Measurements from ENCODE around the gene JADE2. TPM values are rescaled to one million over a fixed set of nuclear protein-coding genes. Genes with fewer than 3 reads are reported as not detected.

The JADE2 gene
- total and polyA plus RNA-seq, 4 donors: 12.4 to 53.5 (median 20.3) TPM

DNA sequence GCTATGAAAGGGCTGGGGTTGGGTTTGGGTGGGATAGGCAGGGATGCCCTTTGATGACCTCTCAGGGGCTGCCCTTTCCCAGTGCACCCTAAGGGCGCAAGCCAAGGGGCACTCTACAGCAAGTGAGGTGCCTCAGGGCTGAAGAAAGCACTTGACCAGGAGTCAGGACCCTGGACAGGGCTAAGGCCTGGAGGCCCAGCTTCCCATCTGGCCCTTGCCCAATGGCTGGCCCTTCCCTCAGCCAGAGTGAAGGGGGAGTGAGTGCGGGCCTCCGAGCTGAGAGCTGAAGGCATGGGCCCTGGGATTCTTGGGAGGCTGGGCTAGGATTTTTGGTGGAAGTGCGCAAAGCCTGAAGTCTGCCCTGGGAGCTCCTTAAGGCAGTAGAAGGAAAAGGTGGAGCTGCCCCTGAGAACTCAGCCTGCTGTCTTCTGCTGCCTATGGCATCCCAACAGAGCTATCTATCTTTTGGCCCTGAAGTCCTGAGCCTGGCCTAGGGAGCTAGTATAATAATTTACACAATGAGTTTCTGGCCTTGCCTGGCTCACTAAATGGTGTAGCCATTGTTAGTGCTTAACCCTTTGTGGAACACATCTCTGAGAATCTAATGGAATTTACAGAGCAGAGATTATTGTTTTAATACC, 16.4 kb downstream of the JADE2 start:
- TF ChIP-seq, protein P1, sequence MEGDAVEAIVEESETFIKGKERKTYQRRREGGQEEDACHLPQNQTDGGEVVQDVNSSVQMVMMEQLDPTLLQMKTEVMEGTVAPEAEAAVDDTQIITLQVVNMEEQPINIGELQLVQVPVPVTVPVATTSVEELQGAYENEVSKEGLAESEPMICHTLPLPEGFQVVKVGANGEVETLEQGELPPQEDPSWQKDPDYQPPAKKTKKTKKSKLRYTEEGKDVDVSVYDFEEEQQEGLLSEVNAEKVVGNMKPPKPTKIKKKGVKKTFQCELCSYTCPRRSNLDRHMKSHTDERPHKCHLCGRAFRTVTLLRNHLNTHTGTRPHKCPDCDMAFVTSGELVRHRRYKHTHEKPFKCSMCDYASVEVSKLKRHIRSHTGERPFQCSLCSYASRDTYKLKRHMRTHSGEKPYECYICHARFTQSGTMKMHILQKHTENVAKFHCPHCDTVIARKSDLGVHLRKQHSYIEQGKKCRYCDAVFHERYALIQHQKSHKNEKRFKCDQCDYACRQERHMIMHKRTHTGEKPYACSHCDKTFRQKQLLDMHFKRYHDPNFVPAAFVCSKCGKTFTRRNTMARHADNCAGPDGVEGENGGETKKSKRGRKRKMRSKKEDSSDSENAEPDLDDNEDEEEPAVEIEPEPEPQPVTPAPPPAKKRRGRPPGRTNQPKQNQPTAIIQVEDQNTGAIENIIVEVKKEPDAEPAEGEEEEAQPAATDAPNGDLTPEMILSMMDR (IDR thresholded peaks at IDR 0.05; ENCODE audit: control extremely low read depth, extremely low read depth): no peak
- ATAC-seq (ENCODE audit: insufficient read depth, low FRiP score): peak; percentile 36
- H3K9ac ChIP-seq (ENCODE audit: insufficient read depth in 1 of 2, low read length in 2 of 2): no peak overlapping the region
- H3K9me3 ChIP-seq (ENCODE audit: control insufficient read depth in 4 of 4, insufficient read depth in 3 of 4, low read length in 3 of 4): no peaks in the 10 kb centered on the region
- no peaks in the 10 kb centered on the region for H3K27me3 ChIP-seq (ENCODE audit: control insufficient read depth in 3 of 3, insufficient read depth in 3 of 3, low read length in 2 of 3)
- H3K4me1 ChIP-seq (ENCODE audit: control insufficient read depth in 5 of 5, insufficient read depth in 5 of 5, low read length in 5 of 5): peaks cover 0 to 26% (median 16%) of the 10 kb centered on the region in 5 donors
- WGBS, 2 donors: 73% methylated on average over 4 of the region's 4 CpGs
- peaks cover 0 to 53% (median 14%) of the 10 kb centered on the region in 4 donors for H3K36me3 ChIP-seq (ENCODE audit: control insufficient read depth in 4 of 4, insufficient read depth in 4 of 4, low read length in 4 of 4)
- DNase-seq: peak; percentile 82 to 90 (median 87)
- no peak overlapping the region for H3K4me3 ChIP-seq
- H3K27ac ChIP-seq (ENCODE audit: low read depth in 1 of 2, low read length in 1 of 2): no peak overlapping the region

DNA sequence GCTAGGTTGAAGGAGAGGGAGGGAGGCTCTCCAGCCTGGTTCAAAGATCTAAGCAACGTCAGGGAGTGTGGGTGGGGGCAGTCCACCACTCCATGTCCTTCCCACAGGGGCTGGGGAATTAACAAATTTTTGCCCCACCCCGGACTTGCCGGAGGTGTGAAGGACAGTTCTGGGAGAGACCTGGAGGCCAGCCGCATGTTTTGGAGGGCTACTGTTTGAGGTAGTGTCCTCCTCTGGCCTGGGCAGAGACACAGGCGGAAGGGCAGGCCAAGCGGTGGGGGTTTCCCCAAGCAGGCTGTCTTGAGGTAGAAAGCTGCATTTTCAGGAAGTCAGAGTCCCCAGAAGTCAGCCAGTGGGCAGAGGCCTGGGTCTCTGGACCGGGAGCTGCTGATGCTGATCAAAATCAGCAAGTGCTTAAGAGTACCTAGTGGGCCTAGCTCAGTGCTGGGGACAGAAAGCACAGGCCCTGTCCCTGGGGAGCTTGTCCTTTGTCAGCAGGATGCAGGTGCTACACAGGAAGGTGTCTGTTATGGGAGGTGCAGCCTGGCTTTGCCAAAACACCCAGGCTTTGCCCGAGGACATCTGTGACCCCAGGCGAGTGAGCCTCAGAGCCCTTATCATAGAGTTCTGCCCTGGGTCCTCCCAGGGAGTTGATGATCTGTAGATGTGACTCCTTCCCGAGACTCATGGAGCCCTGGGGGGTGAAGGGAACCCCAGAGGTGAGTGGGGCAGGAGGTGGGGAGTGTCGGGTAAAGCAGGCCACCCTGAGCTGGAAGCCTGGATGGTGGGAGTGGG, 18.5 kb downstream of the JADE2 start:
- DNase-seq: no peak
- Histone ChIP-seq H3K4me1 (ENCODE audit: control insufficient read depth in 5 of 5, insufficient read depth in 5 of 5, low read length in 5 of 5) (peaks cover 5 to 43% (median 26%) of the 10 kb centered on the region in 5 donors), H3K27me3 (ENCODE audit: control insufficient read depth in 3 of 3, insufficient read depth in 3 of 3, low read length in 2 of 3) (no peaks in the 10 kb centered on the region), H3K9ac (ENCODE audit: insufficient read depth in 1 of 2, low read length in 2 of 2) (no peak overlapping the region), H3K9me3 (ENCODE audit: control insufficient read depth in 4 of 4, insufficient read depth in 3 of 4, low read length in 3 of 4) (no peaks in the 10 kb centered on the region), H3K36me3 (ENCODE audit: control insufficient read depth in 4 of 4, insufficient read depth in 4 of 4, low read length in 4 of 4) (peaks cover 0 to 45% (median 10%) of the 10 kb centered on the region in 4 donors), H3K27ac (ENCODE audit: low read depth in 1 of 2, low read length in 1 of 2) (no peak overlapping the region), H3K4me3 (no peak overlapping the region)
- TF ChIP-seq, protein P1 (IDR thresholded peaks at IDR 0.05; ENCODE audit: control extremely low read depth, extremely low read depth): no peak
- no peak for ATAC-seq (ENCODE audit: insufficient read depth, low FRiP score)
- WGBS, 2 donors: 31 to 55% methylated on average over 11 of the region's 11 CpGs

DNA sequence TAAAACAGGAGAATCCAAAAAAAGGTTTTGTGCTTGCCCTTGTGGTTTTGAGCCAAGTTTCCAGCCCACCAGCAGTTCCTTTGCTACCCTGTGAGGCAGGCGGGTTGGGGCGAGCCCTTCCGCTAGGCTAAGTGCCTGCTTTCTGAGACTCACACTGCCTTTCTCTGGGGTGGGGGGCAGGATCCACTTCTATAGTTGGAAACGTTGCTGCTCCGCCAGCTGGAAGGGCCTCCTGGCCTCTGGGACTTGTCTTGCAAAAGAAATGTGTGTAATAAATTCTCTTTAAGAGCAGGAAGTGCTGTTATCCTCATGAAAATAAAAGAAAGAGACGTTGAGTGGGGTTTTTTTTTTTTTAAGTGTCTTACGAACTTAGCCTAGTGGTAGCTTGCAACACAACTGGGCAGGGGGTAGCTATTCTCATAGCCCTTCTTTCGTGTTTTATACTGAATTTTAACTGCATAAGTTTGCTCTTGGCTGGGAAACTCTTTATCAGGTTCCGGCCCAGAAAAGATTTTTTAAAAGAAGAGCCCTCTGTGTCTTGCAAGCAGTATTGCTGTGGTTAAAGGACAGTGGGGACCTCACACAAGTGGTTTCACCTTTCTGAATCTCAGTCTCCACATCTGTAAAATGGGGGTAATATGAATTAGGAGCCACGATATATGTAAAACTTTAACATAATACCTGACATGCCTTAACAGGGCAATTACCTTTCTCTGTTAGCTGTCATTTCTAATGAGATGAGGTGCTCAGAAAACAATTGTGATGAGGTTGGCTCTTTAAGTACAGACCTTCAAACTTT, 19.8 kb downstream of the JADE2 start:
- Histone ChIP-seq H3K27me3 (ENCODE audit: control insufficient read depth in 3 of 3, insufficient read depth in 3 of 3, low read length in 2 of 3) (no peaks in the 10 kb centered on the region), H3K27ac (ENCODE audit: low read depth in 1 of 2, low read length in 1 of 2) (peak overlapping the region in 1 of 2 donors; percentile 64), H3K9ac (ENCODE audit: insufficient read depth in 1 of 2, low read length in 2 of 2) (no peak overlapping the region), H3K4me3 (no peak overlapping the region), H3K4me1 (ENCODE audit: control insufficient read depth in 5 of 5, insufficient read depth in 5 of 5, low read length in 5 of 5) (peaks cover 5 to 43% (median 26%) of the 10 kb centered on the region in 5 donors), H3K36me3 (ENCODE audit: control insufficient read depth in 4 of 4, insufficient read depth in 4 of 4, low read length in 4 of 4) (peaks cover 0 to 45% (median 7%) of the 10 kb centered on the region in 4 donors), H3K9me3 (ENCODE audit: control insufficient read depth in 4 of 4, insufficient read depth in 3 of 4, low read length in 3 of 4) (no peaks in the 10 kb centered on the region)
- WGBS, 2 donors: 31 to 39% methylated on average over 10 of the region's 10 CpGs
- TF ChIP-seq, protein P1 (IDR thresholded peaks at IDR 0.05; ENCODE audit: control extremely low read depth, extremely low read depth): no peak
- ATAC-seq (ENCODE audit: insufficient read depth, low FRiP score): no peak
- peak; percentile 81 to 90 (median 85) for DNase-seq
